Upper lobe of left lung (tissue), 6 donors: ENCODE measurements around the gene NRDC. TPM values are rescaled to one million over a fixed set of nuclear protein-coding genes. Genes with fewer than 3 reads are reported as not detected.

Experiments
- ATAC-seq, 2 donors: fragments of 200-7000 bp; cut with Tn5 transposase; one replicate each; pipeline ENCODE4 v1.9.1; 2022; ENCODE audit warnings: mild to moderate bottlenecking in 2 of 2, moderate library complexity in 2 of 2; ENCODE audit not compliant: low FRiP score in 2 of 2
- DNase-seq, 2 donors: peaks; one replicate each; pipeline ENCODE4 v3.0.0-alpha.2; 2019 to 2020
- H3K27ac ChIP-seq, 4 donors: fragments of 200-600 bp; sonication (generic); one replicate each; pipeline ENCODE4 v1.5.1; 2016 to 2019
- H3K27me3 ChIP-seq, 4 donors: fragments of 200-600 bp; sonication (generic); one replicate each; pipeline ENCODE4 v1.5.1; 2017 to 2019
- H3K36me3 ChIP-seq, 4 donors: fragments of 200-600 bp; sonication (generic); one replicate each; pipeline ENCODE4 v1.5.1; 2016 to 2019
- H3K4me1 ChIP-seq, 4 donors: fragments of 200-600 bp; sonication (generic); one replicate each; pipeline ENCODE4 v1.5.1; 2018 to 2019
- H3K4me3 ChIP-seq, 4 donors: fragments of 200-600 bp; sonication (generic); one replicate each; pipeline ENCODE4 v1.5.1; 2017 to 2019; ENCODE audit warnings: mild to moderate bottlenecking in 2 of 4, moderate library complexity in 1 of 4
- H3K9me3 ChIP-seq, 4 donors: fragments of 200-600 bp; sonication (generic); one replicate each; pipeline ENCODE4 v1.5.1; 2018 to 2019
- CTCF ChIP-seq, 6 experiments: fragments of 450-650 bp in 4 of 6; fragments of 200-600 bp in 2 of 6; sonication (generic) in 2 of 6; IDR thresholded peaks; one replicate each; pipeline ENCODE4 v1.5.1; 2016 to 2019; ENCODE audit warnings: antibody characterized with exemption in 6 of 6
- EP300 ChIP-seq, 4 donors: sonication (generic); formaldehyde crosslinking; IDR thresholded peaks; one replicate each; pipeline ENCODE4 v1.5.1; 2017; ENCODE audit warnings: antibody characterized with exemption in 4 of 4, control low read depth in 2 of 4
- POLR2A ChIP-seq, 4 donors: fragments of 450-650 bp; IDR thresholded peaks; one replicate each; pipeline ENCODE4 v1.5.1; 2016 to 2017; ENCODE audit warnings: antibody characterized with exemption in 4 of 4, mild to moderate bottlenecking in 2 of 4
- POLR2AphosphoS5 ChIP-seq, 2 donors: sonication (generic); formaldehyde crosslinking; IDR thresholded peaks; one replicate each; pipeline ENCODE4 v1.5.1; 2017; ENCODE audit warnings: antibody characterized with exemption in 2 of 2
- WGBS, 2 donors: methylation state at CpG; one replicate each; pipeline ENCODE4 v1.1.5; 2017 to 2018; 5-methylcytosine and 5-hydroxymethylcytosine counted together
- total RNA-seq, 6 donors: library from RNA; depleted of rRNA in 4 of 6; stranded (reverse); fragments of >200 nt in 4 of 6; gene quantifications; one replicate each; pipeline versions ENCODE4 v1.1.0 to v1.2.1, GENCODE V29; 2016 to 2021
- donor health status: DM: no; HTN: no; CAD: no; lungs with moderate emphysema.
- donor health status: DM: no; HTN: yes; CAD: no; lungs with severe emphysema.

Gene NRDC
- 100 to 1,000 TPM in 4 of 6 donors, 10 to 100 TPM in 2; 52.5 to 149 (median 106) TPM for total RNA-seq

GRCh38 chr1:51878616-51879336 is at the start of gene NRDC:
Gene NRDC, minus strand, starts transcription at chr1:51878727. Its CDS starts 112 bp downstream, at chr1:51878615.
- 0 to 1% methylated on average over 39 to 54 of the region's 54 CpGs for WGBS, 2 donors

GRCh38 chr1:51927029-51927428 is 48.5 kb upstream of the NRDC start:
- DNase-seq (no peak), ATAC-seq (no peak)
- H3K9me3 ChIP-seq, result no peaks in the 10 kb centered on the region
- WGBS, 2 donors, result 77 to 90% methylated on average over 2 of the region's 2 CpGs
- no peak overlapping the region for H3K4me3 ChIP-seq
- H3K27ac ChIP-seq, result no peak overlapping the region
- no peaks in the 10 kb centered on the region for H3K36me3 ChIP-seq
- H3K4me1 ChIP-seq, result no peaks in the 10 kb centered on the region
- no peak for TF ChIP-seq POLR2A (IDR thresholded peaks at IDR 0.05)
- TF ChIP-seq POLR2AphosphoS5 (IDR thresholded peaks at IDR 0.05), result no peak
- no peak for TF ChIP-seq CTCF (IDR thresholded peaks at IDR 0.05)
- TF ChIP-seq EP300 (IDR thresholded peaks at IDR 0.05), result no peak
- H3K27me3 ChIP-seq, result no peaks in the 10 kb centered on the region

More at GRCh38 chr1:51878616-51879336, at the start of gene NRDC:
- Histone ChIP-seq H3K9me3 (no peaks in the 10 kb centered on the region), H3K4me3 (peak within 1 kb of the TSS; percentile 62 to 96 (median 78)), H3K4me1 (peaks cover 31 to 43% (median 40%) of the 10 kb centered on the region in 4 donors), H3K36me3 (peaks cover 0 to 4% (median 0%) of the 10 kb centered on the region in 4 donors), H3K27me3 (no peaks in the 10 kb centered on the region), H3K27ac (peak within 1 kb of the TSS; percentile 93 to 100 (median 98))
- peak; percentile 98 to 99 for ATAC-seq
- DNase-seq, result peak; percentile 95 to 99
- TF ChIP-seq POLR2AphosphoS5 (IDR thresholded peaks at IDR 0.05) (peak; percentile 96 to 97), POLR2A (IDR thresholded peaks at IDR 0.05) (peak; percentile 60 to 97 (median 83)), CTCF (IDR thresholded peaks at IDR 0.05) (peak in 2 of 6 experiments; percentile 6 to 14), EP300 (IDR thresholded peaks at IDR 0.05) (peak in 1 of 4 donors; percentile 19)

GRCh38 chr1:51926171-51926812 is 47.8 kb upstream of the NRDC start:
- Histone ChIP-seq H3K4me3 (no peak overlapping the region), H3K36me3 (no peaks in the 10 kb centered on the region), H3K4me1 (no peaks in the 10 kb centered on the region), H3K27me3 (no peaks in the 10 kb centered on the region), H3K9me3 (no peaks in the 10 kb centered on the region), H3K27ac (no peak overlapping the region)
- DNase-seq (no peak), ATAC-seq (no peak)
- WGBS, 2 donors, result 68 to 83% methylated on average over 5 of the region's 5 CpGs
- TF ChIP-seq CTCF (IDR thresholded peaks at IDR 0.05), result no peak
- TF ChIP-seq EP300 (IDR thresholded peaks at IDR 0.05), result no peak
- no peak for TF ChIP-seq POLR2A (IDR thresholded peaks at IDR 0.05)
- no peak for TF ChIP-seq POLR2AphosphoS5 (IDR thresholded peaks at IDR 0.05)

- H3K27me3 ChIP-seq, result no peaks in the 10 kb centered on the region
- no peak overlapping the region for H3K27ac ChIP-seq
- no peak overlapping the region for H3K4me3 ChIP-seq
- 57 to 73% methylated on average over 1 of the region's 1 CpG for WGBS, 2 donors
- no peaks in the 10 kb centered on the region for H3K9me3 ChIP-seq
- no peaks in the 10 kb centered on the region for H3K4me1 ChIP-seq
- DNase-seq (no peak), ATAC-seq (no peak)
- TF ChIP-seq POLR2A (IDR thresholded peaks at IDR 0.05), result no peak
- TF ChIP-seq CTCF (IDR thresholded peaks at IDR 0.05), result no peak
- no peak for TF ChIP-seq POLR2AphosphoS5 (IDR thresholded peaks at IDR 0.05)
- TF ChIP-seq EP300 (IDR thresholded peaks at IDR 0.05), result no peak
- H3K36me3 ChIP-seq, result no peaks in the 10 kb centered on the region
Observed at GRCh38 chr1:51924455-51924854, 45.9 kb upstream of the NRDC start.
